Retinal pigment epithelial cell (primary cell): ENCODE measurements around the gene KDM5C.

Experiments used
- DNase-seq: peaks from one replicate; pipeline ENCODE4 v3.0.0-alpha.2; 2010; ENCODE audit warnings: low read depth
- H3K4me3 ChIP-seq: 2 replicates; pipeline ENCODE4 v1.5.1; 2011; ENCODE audit warnings: mild to moderate bottlenecking, low read length, control low read depth, moderate library complexity
- CTCF ChIP-seq: conservative IDR thresholded peaks from 2 replicates; pipeline ENCODE4 v1.5.1; 2011; ENCODE audit warnings: low read depth, low read length, control low read depth, inconsistent platforms

KDM5C gene

GRCh38 chrX:53194308-53194707 is 30.7 kb downstream of the KDM5C start:
- TF ChIP-seq CTCF: no peak
- H3K4me3 ChIP-seq: no peak overlapping the region
- no peak for DNase-seq

GRCh38 chrX:53193093-53193492 is 31.9 kb downstream of the KDM5C start:
- no peak for TF ChIP-seq CTCF
- no peak overlapping the region for H3K4me3 ChIP-seq
- no peak for DNase-seq

GRCh38 chrX:53190363-53190960 is 34.5 kb downstream of the KDM5C start:
- TF ChIP-seq CTCF: peak; percentile 46
- H3K4me3 ChIP-seq: no peak overlapping the region
- DNase-seq: no peak

DNA sequence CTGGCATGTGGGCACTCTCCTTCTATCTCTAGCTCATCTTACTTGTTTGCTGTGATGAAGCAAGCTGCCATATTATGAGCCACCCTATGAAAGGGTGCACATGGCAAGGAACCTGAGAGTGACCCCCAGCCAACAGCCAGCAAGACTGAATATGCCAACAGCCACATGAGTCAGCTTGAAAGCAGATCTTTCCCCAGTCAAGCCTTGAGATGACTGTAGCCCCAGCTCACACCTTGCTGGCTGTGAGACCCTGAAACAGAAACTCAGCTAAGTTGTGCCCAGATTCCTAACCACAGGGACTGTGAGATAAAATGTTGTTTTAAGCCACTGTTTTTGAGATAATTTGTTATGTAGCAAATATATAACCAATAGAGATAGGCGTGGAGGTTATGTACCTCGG is 36.2 kb downstream of the KDM5C start:
- no peak for DNase-seq
- H3K4me3 ChIP-seq: no peak overlapping the region
- TF ChIP-seq CTCF: no peak

DNA sequence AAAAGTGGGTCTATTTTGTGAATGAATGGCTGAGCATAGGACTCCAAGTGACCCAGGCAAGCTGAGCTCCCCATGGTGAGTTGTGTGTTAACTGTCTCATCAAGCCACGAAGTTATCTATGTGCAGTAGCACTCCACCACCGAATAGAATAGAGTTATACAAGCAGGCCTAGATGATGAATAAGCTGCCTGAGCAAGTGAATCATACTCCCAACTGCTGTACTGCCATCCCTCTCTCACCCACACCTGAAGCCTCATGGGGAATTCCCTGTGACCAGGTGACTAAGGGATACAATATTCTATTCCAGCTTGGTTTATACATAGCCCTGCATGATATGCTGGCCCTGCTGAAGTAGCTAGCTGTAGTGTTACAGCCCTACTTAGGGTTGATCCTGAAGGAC is 38.7 kb downstream of the KDM5C start:
- DNase-seq: no peak
- no peak overlapping the region for H3K4me3 ChIP-seq
- no peak for TF ChIP-seq CTCF

GRCh38 chrX:53184836-53185235 is 40.2 kb downstream of the KDM5C start:
- no peak for TF ChIP-seq CTCF
- no peak for DNase-seq
- H3K4me3 ChIP-seq: no peak overlapping the region

- TF ChIP-seq CTCF: peak; percentile 12
- no peak for DNase-seq
- H3K4me3 ChIP-seq: no peak overlapping the region
Measured at GRCh38 chrX:53171356-53171755, 53.7 kb downstream of the KDM5C start.
